Subcutaneous adipose tissue (tissue), 4 donors: ENCODE measurements around the gene PAK1. TPM values are rescaled to one million over a fixed set of nuclear protein-coding genes. Genes with fewer than 3 reads are reported as not detected.

Source experiments
- total RNA-seq, 4 donors: library from RNA; depleted of rRNA; stranded (reverse); fragments of >200 nt; gene quantifications; one replicate each; pipeline ENCODE4 v1.1.0, GENCODE V29; 2016
- TF ChIP-seq, protein P1 (sequence below): fragments of 450-650 bp; IDR thresholded peaks from one replicate; pipeline ENCODE4 v1.5.1; 2016; ENCODE audit warnings: low read depth, mild to moderate bottlenecking, control low read depth, antibody characterized with exemption, moderate library complexity

The PAK1 gene
- total RNA-seq, 4 donors from 2014 or later: 17.0 to 41.3 (median 28.4) TPM

- TF ChIP-seq, protein P1, sequence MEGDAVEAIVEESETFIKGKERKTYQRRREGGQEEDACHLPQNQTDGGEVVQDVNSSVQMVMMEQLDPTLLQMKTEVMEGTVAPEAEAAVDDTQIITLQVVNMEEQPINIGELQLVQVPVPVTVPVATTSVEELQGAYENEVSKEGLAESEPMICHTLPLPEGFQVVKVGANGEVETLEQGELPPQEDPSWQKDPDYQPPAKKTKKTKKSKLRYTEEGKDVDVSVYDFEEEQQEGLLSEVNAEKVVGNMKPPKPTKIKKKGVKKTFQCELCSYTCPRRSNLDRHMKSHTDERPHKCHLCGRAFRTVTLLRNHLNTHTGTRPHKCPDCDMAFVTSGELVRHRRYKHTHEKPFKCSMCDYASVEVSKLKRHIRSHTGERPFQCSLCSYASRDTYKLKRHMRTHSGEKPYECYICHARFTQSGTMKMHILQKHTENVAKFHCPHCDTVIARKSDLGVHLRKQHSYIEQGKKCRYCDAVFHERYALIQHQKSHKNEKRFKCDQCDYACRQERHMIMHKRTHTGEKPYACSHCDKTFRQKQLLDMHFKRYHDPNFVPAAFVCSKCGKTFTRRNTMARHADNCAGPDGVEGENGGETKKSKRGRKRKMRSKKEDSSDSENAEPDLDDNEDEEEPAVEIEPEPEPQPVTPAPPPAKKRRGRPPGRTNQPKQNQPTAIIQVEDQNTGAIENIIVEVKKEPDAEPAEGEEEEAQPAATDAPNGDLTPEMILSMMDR: no peak
Measured at GRCh38 chr11:77438487-77438886, 35.4 kb downstream of the PAK1 start.

- TF ChIP-seq, protein P1: no peak
Measured at GRCh38 chr11:77436969-77437368, 36.9 kb downstream of the PAK1 start.

DNA sequence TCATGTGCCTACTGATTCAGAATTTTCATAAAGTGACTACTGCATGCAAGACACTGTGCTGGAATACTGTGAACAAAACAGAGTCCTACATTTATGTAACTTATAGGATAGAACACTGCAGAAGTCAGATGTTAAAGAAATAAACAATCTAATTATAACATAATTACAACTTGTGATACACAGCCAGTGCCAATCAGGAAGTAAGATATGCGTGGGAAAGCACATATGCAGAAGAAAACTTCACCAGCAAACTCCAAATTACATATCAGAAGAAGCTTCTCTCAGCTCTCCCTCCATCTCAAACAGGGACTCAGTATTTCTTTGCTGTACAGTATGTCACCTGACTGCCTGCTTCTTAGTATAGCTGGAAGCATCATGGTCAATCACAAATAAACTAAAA, 37.4 kb downstream of the PAK1 start:
- TF ChIP-seq, protein P1: no peak

- TF ChIP-seq, protein P1: no peak
Measured at GRCh38 chr11:77435972-77436371, 37.9 kb downstream of the PAK1 start.

- TF ChIP-seq, protein P1: no peak
Measured at GRCh38 chr11:77431813-77432212, 42.1 kb downstream of the PAK1 start.

GRCh38 chr11:77428598-77428997, 45.3 kb downstream of the PAK1 start:
- TF ChIP-seq, protein P1: no peak

DNA sequence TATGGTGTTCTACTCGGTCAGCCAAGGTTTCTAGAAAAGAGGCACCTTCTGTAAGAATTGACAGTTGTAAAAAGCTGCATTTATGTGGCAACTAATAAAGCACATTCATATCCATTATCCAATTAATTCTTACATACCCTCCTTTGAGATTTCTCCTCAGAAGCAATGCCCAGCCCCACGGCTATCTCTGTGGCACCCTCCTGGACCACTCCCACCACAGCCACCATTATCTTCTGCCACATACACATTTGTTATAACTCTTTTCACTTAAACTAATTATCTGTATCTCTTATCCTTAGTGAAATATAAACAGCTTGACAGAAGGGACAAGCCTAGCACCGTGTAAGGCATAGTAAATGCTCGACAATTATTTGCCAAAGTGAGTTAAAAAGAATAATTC, 48.5 kb downstream of the PAK1 start:
- TF ChIP-seq, protein P1: no peak
